Measurements from ENCODE around the gene ASB4.
"Not testable (repeated sequence)": the region's sequence is repeated elsewhere in the genome, so short reads cannot be mapped to it uniquely, and the experiment has no call there.

Gene ASB4, protein sequence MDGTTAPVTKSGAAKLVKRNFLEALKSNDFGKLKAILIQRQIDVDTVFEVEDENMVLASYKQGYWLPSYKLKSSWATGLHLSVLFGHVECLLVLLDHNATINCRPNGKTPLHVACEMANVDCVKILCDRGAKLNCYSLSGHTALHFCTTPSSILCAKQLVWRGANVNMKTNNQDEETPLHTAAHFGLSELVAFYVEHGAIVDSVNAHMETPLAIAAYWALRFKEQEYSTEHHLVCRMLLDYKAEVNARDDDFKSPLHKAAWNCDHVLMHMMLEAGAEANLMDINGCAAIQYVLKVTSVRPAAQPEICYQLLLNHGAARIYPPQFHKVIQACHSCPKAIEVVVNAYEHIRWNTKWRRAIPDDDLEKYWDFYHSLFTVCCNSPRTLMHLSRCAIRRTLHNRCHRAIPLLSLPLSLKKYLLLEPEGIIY

DNA sequence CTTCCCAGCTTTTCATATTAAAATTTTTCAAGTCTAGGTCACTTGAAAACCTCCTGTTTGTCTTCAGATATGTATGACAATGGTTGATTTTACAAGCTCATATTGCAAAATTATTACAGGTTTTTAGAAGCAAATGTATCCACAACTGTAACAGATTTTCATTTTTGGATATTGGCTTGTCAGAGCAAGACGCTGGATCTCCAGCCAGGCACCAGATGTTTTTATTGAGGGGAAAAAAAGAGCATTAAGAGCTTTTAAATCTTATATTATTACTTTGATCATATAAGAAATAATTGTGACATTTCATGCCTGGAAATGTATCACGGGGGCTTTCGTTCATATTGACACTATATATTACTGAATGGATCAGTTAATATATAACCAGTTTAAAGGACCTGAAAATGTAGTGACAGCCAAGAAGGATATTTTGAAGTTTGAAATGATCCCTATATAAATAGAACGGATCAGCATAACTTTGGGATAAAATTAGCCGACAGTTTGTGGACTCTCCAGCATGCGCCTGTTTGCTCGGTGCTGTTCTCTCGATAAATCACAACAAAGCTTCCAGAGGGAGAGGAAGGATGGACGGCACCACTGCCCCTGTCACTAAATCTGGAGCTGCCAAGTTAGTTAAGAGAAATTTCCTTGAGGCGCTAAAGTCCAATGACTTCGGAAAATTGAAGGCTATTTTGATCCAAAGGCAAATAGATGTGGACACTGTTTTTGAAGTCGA is at the start of gene ASB4:
TSS of gene ASB4 (plus strand) at position 553 of the 733 bp plus-strand sequence. CDS start at position 582, 29 bp downstream.
- no peak for DNase-seq

DNA sequence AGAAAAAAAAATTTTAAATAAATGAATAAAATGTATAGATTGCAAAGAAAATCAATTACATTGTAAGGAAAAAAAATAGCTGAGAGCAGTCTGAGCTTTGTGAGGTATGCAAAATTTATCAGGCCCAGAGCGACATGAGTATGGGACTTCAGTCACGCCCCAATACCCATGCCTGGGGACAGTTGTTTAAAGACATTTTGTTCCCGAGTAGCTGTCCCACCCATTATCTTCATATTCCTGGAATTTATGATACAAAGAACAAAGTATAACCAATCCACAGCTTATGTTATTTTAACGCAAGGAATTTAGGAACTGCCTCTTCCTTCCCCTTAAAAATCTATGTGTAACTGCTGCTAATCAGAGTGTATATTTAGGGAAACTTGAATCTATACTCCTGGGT is 49.3 kb upstream of the ASB4 start:
- no peak for DNase-seq

DNA sequence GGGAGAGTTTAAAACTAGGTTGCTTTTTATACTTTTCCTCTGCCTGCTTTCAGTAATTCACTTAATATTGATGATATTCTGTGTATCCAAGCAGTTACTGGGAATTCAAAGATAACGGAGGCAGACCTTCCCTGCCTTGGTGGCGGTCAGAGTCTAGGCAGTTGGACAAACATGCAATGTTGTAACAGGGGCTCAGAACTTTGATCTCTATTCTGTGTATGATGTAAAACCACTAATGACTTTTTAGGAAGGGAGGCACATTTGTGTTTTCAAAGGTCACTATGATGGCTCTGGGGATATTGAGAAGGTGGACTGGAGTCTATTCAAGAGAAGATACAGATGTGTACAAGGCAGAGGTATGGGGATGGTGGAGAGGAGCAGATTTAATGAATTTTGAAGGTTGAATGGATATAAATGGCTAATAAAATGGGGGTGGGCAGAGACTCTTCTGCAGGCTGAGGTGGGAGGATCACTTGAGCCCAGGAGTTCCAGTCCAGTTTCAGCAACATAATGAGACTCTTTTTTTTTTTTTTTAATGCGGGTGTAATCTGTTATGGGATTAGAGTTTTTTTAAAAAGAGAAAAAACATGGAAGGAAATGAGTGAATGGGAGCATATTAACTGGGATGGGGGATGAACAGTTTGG is 45.2 kb upstream of the ASB4 start:
- DNase-seq = no peak

DNA sequence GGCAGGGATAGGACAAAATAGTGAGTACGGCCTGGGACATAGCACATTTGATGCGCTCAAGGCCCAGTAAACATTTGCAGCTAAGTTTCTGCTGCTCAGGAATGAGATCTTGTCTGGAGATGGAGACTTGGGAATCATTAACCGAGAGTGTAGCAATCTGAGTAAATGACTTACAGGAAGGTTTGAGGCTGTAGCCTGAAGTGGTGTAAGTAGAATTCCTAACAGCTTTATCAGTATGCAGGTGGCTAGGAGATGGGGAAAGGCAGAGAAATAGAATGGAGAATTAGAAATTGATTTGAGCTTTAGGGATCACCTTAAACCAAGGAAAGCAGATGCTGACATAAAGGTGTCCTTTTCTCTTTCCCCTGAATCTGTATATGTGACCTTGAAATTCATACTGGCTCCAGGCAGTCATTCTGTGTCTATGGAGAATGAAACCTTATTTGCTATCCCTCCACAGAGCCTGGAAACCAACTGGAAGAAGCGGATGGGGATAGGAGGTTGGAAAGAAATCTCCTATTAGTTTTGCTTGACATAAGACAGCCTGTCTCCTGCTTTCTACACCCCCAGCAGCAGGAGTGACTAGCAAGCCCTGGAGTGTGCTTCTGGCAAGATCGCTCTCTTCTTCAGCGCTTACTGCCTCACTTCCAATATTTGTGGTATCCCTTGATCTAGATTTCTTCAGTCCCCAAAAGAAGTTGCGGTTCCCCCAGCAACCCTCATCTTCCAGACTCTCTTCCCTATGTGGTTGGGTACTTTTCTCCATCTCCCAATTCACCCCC is 44.5 kb upstream of the ASB4 start:
- no peak for DNase-seq

DNA sequence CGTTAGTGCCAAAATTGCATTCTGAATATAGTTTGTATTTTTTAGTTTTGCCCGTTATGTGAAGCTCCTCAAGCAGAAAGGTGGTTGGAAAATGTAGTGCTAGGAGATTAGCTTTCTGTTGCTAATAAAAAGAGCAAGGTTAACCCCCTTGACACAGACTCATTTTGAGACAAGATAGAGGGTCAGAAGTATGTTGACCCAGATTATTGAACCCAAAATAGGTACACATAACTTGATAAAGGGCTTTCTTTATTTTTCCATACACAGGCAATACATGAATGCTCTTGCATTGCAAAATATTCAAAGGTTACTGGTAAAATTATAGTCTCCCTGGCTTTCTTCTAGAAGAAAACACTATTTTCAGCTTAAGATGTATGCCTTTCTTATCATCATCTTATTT is 40.9 kb upstream of the ASB4 start:
- DNase-seq = no peak

DNA sequence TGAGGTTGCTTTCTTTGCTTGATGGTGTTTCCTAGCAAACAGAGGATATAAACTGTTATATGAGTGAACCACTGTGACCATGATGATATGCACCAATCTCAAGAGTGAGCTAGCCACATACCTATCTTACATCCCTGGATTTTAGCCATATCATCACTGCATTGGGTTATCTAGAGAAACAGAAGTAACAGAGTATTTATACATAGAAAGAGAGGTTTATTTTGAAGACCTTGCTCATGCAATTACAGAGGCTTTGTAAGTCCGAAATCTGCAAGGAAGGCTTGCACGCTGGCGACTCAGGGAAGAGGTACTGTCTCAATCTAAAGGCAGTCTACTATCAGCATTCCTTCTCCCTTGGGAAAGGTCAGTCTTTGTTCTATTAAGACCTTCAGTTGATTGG is 39.1 kb upstream of the ASB4 start:
- DNase-seq = no peak

DNA sequence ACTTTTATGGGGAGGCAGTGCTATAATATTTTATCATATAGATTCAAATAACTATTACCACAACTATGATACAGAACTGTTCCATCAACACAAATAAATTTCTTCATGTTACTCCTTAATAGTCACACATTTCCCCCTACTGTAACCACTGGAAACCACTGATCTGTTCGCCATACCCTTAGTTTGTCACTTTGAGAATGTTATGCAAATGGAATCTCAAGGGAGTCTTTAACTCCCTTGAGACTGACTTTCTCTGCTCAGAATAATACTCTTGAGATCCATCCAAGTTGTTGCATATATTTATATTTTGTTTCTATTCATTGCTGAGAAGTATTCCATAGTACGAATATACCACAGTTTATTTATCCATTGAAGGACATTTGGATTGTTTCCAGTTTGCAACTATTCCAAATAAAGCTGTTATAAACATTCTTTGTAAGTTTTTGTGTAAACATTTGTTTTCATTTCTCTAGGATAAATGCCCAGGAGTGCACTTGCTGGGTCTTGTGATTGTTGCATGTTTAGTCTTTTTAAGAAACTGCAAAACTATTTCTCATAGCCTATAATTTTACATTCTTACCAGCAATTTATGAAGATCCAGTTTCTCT is 31.2 kb upstream of the ASB4 start:
- no peak for DNase-seq

DNA sequence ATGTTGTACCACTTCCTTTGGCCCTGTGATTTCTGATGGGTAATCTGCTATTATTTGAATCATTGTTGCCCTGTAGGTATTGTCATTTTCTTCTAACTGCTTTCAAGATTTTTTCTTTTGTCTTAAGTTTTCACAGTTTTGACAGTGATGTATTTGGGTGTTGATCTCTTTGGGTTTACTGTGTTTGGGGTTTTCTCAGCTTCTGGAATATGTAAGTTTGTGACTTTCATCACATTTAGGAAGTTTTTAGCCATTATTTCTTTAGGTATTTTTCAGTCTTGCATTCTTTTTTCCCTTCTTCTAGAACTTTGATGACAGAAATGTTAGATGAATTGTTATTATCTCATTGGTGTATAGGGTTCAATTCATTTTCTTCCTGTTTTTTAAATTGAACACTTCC is 27.8 kb upstream of the ASB4 start:
- no peak for DNase-seq

DNA sequence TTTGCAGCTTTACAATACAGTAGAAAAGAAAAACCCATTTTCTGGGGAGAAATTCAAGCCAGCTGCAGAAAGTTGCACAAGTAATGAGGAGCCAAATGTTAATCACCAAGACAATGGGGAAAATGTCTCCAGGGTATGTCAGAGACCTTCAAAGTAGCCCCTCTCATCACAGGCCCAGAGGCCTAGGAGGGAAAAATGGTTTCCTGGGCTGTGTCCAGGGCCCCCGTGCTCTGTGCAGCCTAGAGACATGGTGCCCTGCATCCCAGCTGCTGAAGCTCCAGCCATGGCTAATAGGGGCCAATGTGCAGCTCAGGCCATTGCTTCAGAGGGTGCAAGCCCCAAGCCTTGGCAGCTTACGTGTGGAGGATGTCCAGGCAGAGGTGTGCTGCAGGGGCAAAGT is 25.1 kb upstream of the ASB4 start:
- DNase-seq = not testable (repeated sequence)

DNA sequence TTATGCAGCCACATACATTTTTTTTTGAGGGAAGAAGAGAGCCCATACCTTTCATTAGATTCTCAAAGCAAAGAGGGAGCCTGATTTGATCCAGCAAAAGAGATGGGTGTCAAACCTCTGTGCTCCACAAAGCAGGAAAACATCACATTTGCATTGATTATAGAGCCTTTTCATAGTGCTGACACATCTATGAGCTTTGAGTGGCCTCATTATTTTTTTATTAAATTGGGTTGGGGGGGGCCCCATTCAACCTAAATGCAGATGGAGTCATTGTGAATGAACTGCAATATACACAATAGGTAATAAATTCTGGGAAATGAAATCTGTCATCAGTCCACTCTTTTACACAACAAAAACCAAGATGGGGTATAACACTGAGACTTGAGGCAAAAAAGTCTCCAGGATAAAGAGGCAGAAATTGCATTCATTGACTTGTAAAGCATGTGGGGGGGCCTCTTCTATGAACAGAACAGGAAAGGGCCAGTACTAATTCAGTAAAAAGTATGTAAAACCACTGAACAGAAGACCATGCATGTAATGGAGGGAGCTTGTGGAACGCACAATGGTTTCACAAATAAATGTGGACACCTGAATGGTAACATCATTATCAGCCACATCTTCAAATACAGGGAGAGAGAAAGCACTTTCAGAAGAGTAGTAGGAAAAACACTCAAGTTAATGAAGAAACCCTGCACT is 17.7 kb upstream of the ASB4 start:
- no peak for DNase-seq

DNA sequence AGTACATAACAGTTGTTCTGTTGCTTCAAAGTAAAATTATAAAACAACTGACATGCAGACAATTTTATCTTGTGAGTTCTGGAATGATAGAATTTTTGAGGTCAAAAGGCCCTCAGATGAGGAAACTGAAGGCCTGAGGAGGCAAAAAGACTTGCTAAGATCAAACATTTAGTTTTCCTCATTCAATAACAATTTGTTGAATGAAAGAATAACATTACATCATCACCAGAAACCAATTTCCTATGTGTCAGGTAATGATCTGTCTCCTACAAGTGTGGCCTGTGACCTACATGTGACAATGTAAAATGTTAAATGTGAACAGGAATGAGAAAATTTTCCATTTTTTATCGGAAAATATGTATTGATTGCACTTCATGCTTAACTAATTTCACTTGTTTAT is 16.6 kb upstream of the ASB4 start:
- no peak for DNase-seq

DNA sequence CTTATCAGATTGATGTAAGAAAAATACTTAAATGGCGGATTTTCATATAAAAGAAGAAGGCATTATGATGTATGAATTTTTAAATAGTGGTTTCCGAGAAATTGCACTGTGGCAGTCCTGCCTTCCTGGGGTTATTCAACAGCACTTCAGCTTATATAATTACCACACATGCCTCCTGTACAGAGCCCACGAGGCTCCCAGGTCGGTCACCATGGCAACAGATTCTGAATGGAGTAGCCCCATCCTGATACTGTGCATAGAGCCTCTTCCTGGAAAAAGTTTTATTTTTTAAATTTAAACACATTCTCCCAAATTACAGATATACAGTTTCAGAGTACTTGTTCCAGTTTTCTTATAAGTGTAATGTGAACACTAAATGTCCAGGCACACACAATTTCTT is 15.9 kb upstream of the ASB4 start:
- DNase-seq = no peak

DNA sequence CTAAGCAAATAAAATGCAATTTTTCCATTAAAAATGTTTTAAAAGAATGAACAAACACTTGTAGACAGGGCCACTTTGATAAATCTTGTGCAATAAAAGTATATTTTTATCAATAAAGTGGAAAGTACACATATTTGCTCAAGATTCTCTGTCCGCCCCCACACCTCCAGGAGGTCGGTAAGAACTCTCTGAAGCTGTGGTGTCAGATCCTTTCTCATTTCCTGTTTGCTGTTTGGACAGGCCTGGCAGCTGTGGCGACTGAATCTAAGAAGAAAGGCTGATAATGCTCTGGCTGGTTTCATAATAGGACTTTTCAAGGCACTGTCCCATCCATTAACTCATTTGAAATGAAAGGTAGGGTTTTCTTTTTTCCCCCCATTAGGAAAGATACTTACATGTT is 15.3 kb upstream of the ASB4 start:
- DNase-seq = no peak

DNA sequence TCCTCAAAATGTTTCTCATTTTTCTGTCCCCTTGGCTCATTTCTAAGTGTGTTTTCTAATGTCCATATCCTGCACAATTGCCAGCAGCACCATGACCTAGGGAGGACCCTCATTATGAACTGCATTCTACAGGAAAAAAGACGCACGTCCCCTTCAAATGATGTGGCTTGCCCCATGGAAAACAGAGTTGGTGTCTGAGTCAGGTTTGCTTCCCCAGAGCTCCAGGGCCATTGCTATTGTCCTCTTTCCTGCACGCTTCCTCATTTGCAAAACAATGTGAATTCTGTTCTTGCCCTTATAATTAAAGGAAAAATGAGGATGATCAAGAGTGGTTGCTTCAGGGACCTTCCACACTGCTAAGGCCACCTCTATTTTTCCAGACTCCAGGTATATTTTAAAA is 14.7 kb upstream of the ASB4 start:
- no peak for DNase-seq

DNA sequence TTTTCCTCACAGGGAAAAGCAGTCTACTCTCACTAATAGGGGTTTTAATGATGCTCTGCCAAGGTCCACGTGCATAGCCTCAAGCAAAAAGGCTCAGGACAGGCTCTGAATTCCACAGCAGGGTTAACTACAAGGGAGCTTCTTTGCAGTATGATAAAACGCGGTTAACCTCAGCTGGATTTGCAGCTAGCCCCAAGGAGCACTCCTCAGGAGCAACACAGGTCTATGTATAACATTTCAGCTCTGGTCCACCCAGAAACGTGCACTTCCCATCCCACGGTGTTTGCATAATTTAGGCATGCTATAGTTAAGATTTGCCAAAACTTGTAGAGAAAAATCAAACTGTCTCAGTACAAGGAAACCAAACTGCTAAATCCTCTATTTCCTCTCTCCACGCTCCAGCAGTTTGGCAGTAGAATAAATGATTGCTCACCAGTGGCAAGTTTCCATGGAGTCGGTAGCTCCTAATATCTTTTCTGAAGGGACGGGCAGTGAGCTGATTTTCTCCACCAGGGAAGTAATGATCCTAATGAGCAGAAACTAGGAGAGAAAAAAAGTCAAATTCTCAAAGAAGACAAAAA is 13.1 kb upstream of the ASB4 start:
- no peak for DNase-seq

DNA sequence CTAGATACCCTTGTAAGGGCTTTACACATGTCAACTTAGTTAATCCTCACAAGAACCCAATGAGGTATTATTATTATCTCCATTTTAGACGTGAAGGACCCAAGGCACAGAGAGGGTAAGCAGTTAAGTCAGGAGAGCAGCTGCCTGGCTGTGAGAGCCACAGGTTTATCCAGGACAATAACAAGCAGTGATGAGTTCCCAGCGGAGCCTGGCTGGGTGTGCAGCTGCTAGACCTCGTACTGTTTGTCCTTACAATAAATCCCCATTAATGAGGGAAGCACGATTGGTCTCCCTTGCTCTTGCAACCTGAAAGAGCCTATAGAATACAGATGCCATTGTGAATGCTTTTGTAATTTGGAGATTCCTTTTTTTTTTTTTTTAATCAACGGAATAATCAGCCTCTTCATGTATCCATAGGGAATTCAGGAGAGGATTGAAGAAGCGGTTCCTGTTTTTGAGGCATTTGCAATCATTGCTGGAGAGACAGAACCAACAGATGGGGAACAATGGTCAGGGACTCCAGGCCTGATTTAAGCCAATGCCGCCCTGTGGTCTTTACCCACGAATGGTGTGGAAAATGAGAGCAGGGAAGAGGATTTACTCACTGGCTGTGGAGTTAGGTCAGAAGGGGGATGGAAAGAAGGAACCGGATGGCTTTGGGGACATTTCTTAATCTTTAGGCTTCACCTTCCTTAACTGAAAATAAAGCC is 12.3 kb upstream of the ASB4 start:
- no peak for DNase-seq

DNA sequence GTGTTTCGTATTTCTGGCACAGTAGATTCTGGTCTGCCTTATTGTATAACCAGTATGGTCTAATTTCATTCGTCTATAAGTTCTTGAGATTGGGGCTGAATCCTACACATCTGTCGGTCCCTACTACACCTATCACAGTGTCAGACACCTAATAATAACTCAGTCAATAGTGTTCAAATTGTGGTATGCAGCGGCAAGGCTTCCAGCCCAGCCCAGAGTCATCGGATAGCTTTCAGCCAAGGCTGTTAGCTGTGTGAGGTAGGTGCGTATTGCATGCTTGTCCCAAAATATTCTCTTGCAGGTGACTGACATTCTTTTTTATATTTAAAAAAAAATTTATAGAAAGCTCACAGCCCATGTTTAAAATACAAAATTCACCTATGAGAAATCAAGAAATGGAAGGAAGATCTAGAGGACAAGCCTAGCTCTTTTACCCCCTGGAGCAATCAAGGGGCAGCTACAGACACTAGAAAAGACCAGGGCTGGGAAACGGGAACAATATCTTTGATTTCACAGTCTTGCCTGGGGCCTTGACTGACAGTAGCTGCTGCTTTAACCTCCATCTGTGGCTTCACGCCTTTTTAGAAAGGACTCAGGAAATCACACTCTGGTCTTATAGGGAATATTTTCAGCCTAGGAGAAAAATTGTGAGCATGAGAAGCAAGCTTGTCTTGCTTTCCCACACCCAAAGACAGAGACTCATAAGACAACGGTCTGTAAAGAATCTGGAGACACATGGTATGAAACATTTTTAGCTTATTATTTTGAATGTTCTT is 9.5 kb upstream of the ASB4 start:
- no peak for DNase-seq

DNA sequence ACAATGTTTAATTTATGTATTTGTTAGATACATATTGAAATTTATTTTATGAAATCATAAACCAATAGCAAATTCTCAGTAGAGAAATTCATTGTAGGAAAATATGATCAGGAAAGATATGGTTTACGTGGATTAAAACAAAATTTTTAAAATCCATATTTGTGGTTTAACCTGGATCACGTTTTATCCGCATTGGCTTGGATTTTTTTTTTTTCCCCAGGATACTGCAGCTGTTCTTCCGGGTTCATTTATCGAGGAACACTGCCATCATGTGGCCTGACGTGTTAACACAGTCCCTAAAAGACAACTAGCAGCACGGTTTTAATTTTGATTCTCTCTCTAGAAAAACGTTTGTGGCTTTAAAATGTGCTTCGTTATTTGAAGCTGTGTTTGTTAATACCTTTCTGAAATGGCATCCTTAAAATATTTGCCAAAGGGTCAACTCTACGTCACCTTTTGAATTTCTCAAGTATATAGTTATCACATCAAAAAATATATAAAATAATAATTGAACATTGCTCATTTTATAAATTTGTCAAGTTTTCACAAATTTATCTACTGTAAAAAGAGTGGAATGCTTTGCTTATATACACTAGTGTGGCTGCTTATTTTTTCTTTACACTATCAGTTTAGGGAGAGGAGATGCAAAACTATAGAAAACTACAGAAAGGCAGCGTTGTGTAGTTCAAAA is 8.7 kb upstream of the ASB4 start:
- peak; percentile 26 for DNase-seq

DNA sequence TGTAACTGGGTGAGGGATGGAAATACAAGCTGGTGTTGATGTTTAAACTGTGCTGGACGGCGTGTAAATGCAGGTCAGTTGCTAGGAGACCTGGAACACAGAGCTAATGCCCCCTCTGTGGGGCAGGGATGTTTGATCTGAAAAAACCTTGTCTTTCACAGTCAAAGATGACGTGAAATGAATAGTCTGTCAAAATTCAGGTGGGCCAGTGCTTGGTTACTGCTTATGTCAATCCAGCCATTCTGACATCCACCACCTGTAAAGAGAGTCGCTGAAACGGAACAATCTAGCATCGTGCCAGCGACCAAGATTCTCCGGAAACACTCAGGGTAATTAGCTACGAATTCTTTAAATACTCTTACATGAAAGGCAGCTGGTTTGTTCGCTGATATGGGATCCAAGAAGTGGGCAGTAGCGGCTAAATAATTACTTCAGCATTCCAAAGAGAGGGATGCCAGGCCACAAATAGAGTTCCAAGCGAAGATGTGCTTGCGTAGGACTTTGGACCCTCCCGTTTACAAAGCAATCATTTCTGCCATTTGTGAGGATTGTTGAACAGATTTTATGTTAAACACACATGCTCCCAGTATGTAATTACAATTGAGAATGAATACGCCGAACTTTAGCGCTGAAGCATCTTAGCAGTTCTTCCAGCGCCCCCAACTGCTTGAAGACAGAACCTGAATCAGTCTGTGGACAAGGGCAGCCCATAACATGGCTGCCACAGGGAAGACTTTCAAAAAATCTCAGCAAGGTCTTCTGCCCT is 7.3 kb upstream of the ASB4 start:
- no peak for DNase-seq
